Epidermal melanocyte (primary cell): ENCODE results near the gene RPRD1B.

Source experiments
- DNase-seq: peaks from one replicate; pipeline ENCODE4 v3.0.0; 2011; ENCODE audit warnings: low spot score; ENCODE audit not compliant: insufficient read length

Gene RPRD1B

GRCh38 chr20:38033330-38034107, at the start of gene RPRD1B, which contains the start of gene TTI1:
Gene RPRD1B, plus strand, starts transcription at chr20:38033746. Its CDS starts 202 bp downstream, at chr20:38033948.
Gene TTI1, minus strand, starts transcription at chr20:38033456. Its CDS starts 19,640 bp downstream, at chr20:38013816.
- DNase-seq = peak; percentile 79

- DNase-seq = no peak
Measured at GRCh38 chr20:37984018-37984785, 49.3 kb upstream of the RPRD1B start.

GRCh38 chr20:37986044-37986858, 47.3 kb upstream of the RPRD1B start:
- no peak for DNase-seq

GRCh38 chr20:37986873-37987601, 46.5 kb upstream of the RPRD1B start:
- peak; percentile 80 for DNase-seq

GRCh38 chr20:37987602-37988290, 45.8 kb upstream of the RPRD1B start:
- no peak for DNase-seq

- DNase-seq = no peak
Measured at GRCh38 chr20:37988306-37988954, 45.1 kb upstream of the RPRD1B start.

- DNase-seq = no peak
Measured at GRCh38 chr20:37989601-37990295, 43.8 kb upstream of the RPRD1B start.

- DNase-seq = no peak
Measured at GRCh38 chr20:37990571-37991151, 42.9 kb upstream of the RPRD1B start.

GRCh38 chr20:37991157-37991866, 42.2 kb upstream of the RPRD1B start:
- DNase-seq = no peak

- DNase-seq = no peak
Measured at GRCh38 chr20:37991908-37992307, 41.6 kb upstream of the RPRD1B start.

- DNase-seq = no peak
Measured at GRCh38 chr20:37992802-37993409, 40.6 kb upstream of the RPRD1B start.

- DNase-seq = no peak
Measured at GRCh38 chr20:37994512-37994911, 39.0 kb upstream of the RPRD1B start.

- no peak for DNase-seq
Measured at GRCh38 chr20:37995856-37996605, 37.5 kb upstream of the RPRD1B start.

- no peak for DNase-seq
Measured at GRCh38 chr20:37997516-37997915, 36.0 kb upstream of the RPRD1B start.

- no peak for DNase-seq
Measured at GRCh38 chr20:37999526-38000263, 33.9 kb upstream of the RPRD1B start.

GRCh38 chr20:38000293-38000692, 33.3 kb upstream of the RPRD1B start:
- no peak for DNase-seq
